NCI-H2196 (cell line): ENCODE data around the gene RFT1.

Experiments used
- DNase-seq: peaks from one replicate; lab custom pipeline; 2025; ENCODE audit not compliant: unreplicated experiment; lab: John Stamatoyannopoulos, UW

Gene RFT1

GRCh38 chr3:53038679-53039375 is 91.4 kb downstream of the RFT1 start:
- no peak for DNase-seq
